Measurements from ENCODE around the gene NFIB.

Gene NFIB

GRCh38 chr9:14277761-14278160 is 36.2 kb downstream of the NFIB start:
- DNase-seq (ENCODE audit: low read depth), result no peak
- TF ChIP-seq CTCF (IDR thresholded peaks at IDR 0.05; ENCODE audit: insufficient read depth, low read depth, low read length, missing control alignments), result no peak
- no peak overlapping the region for H3K4me3 ChIP-seq (ENCODE audit: low read depth, low read length)

- no peak for DNase-seq (ENCODE audit: low read depth)
- TF ChIP-seq CTCF (IDR thresholded peaks at IDR 0.05; ENCODE audit: insufficient read depth, low read depth, low read length, missing control alignments), result no peak
- H3K4me3 ChIP-seq (ENCODE audit: low read depth, low read length), result no peak overlapping the region
These were observed 36.7 kb downstream of the NFIB start for GRCh38 chr9:14277244-14277643.

- no peak for DNase-seq (ENCODE audit: low read depth)
- no peak for TF ChIP-seq CTCF (IDR thresholded peaks at IDR 0.05; ENCODE audit: insufficient read depth, low read depth, low read length, missing control alignments)
- no peak overlapping the region for H3K4me3 ChIP-seq (ENCODE audit: low read depth, low read length)
These were observed 38.6 kb downstream of the NFIB start for GRCh38 chr9:14275331-14275730.

GRCh38 chr9:14273696-14274121 is 40.2 kb downstream of the NFIB start:
- no peak for TF ChIP-seq CTCF (IDR thresholded peaks at IDR 0.05; ENCODE audit: insufficient read depth, low read depth, low read length, missing control alignments)
- DNase-seq (ENCODE audit: low read depth), result no peak
- no peak overlapping the region for H3K4me3 ChIP-seq (ENCODE audit: low read depth, low read length)

GRCh38 chr9:14272927-14273528 is 40.9 kb downstream of the NFIB start:
- no peak overlapping the region for H3K4me3 ChIP-seq (ENCODE audit: low read depth, low read length)
- no peak for DNase-seq (ENCODE audit: low read depth)
- TF ChIP-seq CTCF (IDR thresholded peaks at IDR 0.05; ENCODE audit: insufficient read depth, low read depth, low read length, missing control alignments), result no peak

- DNase-seq (ENCODE audit: low read depth), result no peak
- no peak overlapping the region for H3K4me3 ChIP-seq (ENCODE audit: low read depth, low read length)
- no peak for TF ChIP-seq CTCF (IDR thresholded peaks at IDR 0.05; ENCODE audit: insufficient read depth, low read depth, low read length, missing control alignments)
These were observed 42.8 kb downstream of the NFIB start for GRCh38 chr9:14271093-14271673.
